Activated CD4-positive, alpha-beta T cell treated with anti-CD3 and anti-CD28 coated beads, Interleukin-10, Interleukin-2, amounts not matched to agents 100 ng/mL and 50 ng/mL, durations not matched to agents 16 hours and 8 hours (primary cell): Measurements from ENCODE around the gene FNBP1.
"Not testable (repeated sequence)": the region's sequence is repeated elsewhere in the genome, so short reads cannot be mapped to it uniquely, and the experiment has no call there.

ENCODE experiments used
- DNase-seq: peaks from one replicate; pipeline ENCODE4 v3.0.0-alpha.2; 2020

Gene FNBP1

DNA sequence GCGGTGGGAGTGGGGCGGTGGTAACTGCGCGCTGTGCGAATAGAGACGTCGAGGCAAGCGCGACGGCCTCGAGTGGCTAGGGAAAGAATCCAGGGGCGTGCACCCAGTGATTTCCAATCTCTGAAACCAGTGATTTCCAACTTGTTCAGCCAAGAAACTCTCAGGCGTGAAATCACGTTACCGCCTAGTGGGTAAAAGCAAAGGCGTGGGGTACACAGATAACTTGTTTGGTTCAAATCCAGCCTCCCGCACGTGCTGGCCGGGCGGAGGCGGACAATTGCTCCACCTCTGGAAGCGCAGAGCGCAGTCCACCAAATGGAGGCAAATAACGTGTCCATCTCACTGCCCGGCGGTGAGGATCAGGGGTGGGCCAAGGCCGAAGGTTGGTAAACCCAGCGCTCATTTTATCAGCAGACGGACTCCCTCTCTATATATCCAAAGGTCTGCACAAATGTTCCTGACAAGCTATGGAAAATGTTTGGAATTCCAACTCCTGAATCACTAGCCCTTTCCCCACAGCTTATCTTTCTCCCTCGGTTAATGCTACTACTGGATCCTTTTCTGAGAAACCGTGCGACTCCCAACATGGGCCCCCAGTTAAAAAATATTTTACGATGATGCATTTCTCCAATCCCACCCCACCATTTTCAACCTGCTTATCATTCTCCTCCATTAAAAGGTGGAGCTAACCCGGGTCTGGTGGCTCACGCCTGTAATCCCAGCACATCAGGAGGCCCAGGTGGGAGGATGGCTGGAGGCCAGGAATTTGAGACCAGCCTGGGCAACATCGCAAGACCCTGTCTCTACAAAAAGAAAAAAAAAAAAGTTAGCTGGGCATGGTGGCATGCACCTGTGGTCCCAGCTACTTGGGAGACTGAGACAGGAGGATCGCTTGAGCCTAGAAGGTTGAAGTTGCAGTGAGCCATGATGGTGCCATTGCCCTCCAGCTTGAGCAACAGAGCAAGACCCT, 950 bp upstream of the FNBP1 start:
- DNase-seq, result no peak

- DNase-seq, result no peak
These were observed 544 bp downstream of the FNBP1 start for GRCh38 chr9:130042406-130042884.

- DNase-seq, result no peak
These were observed 1.2 kb downstream of the FNBP1 start for GRCh38 chr9:130041648-130042405.

DNA sequence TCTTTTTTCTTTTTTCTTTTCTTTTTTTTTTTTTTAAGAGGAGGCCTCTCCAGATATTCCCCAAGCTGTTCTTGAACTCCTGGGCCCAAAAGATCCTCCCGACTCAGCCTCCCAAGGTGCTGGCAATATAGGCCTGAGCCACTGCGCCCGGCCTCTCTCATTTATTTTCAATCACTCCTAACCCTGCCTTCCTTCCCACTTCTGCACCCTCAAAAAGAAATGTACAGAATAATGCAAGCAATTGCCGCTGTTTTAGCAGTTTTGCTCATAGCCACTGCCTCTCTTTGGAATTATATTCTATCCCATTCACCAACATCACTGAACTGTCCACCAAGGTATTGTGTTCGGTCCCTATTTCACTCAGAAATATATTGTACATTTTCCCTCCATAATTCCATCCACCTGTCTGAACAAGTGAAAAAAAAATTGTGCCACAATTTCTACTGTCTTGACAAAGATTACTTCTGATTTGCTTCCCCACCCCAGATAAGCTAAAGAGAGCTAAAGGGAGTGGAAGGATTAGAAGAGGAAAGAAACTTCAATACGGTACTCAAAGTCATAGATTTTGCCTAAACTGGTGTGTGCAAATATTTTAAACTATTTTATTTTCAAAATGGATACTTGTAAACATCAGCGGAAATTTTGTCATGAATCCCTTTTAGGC, 1.9 kb downstream of the FNBP1 start:
- no peak for DNase-seq

DNA sequence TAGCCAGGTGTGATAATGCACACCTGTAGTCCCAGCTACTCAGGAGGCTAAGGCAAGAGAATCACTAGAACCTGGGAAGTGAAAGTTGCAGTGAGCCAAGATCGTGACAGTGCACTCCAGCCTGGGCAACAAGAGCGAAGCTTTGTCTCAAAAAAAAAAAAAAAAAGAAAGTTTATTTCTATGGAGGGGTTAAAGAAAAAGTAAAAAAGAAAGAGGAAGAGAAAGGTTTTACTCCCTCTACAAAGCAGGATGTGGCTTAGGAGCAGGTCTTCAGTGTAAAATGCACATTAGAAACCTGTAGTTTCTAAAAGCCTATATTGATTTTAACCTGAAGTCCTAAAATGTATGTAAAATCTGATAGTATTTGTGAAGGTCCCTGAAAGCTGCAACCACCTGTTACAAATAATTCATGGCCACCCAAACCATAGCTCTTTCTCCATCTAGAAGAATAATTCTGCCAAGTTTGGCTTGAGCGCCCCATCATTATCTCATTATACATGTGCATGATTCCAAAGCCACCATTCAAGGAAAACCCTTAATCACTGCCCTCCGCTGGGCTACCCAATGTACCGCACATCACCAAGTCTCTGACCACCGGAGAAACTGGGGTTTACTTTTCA, 3.4 kb downstream of the FNBP1 start:
- no peak for DNase-seq

DNA sequence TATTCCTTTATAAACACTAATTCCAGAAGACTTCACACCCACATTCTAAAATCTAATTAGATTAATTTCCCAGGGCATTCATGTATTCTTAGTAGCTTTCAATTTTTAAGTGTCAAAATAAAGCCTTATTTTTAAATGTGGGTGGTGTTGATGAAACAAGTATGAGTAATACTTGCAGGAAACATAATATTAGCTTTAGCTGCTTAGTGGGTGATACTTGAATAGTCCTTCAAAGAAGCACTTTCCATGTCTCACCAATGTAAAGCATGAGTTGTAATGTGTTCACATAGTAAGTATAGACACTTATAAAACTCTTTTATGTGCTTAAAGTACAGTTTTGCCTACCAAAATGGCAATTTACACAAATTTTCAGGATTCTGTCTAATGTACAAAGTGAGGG, 6.9 kb downstream of the FNBP1 start:
- DNase-seq, result peak; percentile 64

DNA sequence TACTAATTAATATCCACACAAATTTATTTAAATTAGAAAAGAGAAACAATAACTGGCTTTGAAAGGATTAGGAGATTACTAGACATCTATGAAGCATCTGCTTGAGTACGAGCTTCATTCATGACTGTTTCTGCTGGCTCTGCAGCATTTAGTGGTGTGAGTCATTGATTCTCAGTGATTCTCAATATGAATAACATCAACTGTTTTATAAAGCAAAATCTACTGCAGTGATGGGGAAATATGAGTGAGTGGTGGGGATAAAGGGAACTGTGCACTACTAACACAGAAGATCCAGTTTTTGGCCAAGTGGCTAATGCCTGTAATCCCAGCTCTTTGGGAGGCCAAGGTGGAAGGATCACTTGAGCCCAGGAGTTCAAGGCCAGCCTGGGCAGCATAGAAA, 8.4 kb downstream of the FNBP1 start:
- DNase-seq, result peak; percentile 87

GRCh38 chr9:130030651-130031127, 12.3 kb downstream of the FNBP1 start:
- DNase-seq, result no peak

DNA sequence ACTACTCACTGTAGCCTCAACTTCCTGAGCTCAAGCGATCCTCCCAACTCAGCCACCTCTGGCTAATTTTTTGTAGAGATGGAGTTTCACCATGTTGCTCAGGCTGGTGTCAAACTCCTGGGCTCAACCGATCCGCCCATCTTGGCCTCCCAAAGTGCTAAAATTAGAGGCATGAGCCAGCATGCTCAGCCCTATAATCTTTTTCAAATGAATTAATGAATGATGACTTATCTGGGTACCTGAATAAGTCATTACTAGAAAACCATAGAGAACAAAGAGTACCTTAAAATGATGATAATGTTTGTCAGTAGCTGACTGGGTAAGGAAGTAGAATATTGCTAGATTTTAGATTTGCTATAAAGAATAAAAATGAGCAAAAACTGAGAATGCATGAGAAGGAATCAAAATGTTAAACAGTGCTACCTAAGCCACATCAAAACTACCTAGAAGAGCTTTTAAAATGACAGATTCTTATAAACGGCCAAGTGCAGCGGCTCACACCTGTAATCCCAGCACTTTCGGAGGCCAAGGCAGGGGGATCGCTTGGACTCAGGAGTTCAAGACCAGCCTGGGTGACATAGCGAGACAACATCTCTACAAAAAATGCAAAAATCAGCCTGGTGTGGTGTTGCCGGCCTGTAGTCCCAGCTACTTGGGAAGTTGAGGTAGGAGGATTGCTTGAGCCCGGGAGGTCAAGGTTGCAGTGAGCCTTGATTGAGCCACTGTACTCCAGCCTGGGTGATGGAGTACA, 13.6 kb downstream of the FNBP1 start:
- peak; percentile 87 for DNase-seq

- DNase-seq, result no peak
These were observed 14.3 kb downstream of the FNBP1 start for GRCh38 chr9:130028493-130029222.

GRCh38 chr9:130027533-130028365, 15.2 kb downstream of the FNBP1 start:
- no peak for DNase-seq

DNA sequence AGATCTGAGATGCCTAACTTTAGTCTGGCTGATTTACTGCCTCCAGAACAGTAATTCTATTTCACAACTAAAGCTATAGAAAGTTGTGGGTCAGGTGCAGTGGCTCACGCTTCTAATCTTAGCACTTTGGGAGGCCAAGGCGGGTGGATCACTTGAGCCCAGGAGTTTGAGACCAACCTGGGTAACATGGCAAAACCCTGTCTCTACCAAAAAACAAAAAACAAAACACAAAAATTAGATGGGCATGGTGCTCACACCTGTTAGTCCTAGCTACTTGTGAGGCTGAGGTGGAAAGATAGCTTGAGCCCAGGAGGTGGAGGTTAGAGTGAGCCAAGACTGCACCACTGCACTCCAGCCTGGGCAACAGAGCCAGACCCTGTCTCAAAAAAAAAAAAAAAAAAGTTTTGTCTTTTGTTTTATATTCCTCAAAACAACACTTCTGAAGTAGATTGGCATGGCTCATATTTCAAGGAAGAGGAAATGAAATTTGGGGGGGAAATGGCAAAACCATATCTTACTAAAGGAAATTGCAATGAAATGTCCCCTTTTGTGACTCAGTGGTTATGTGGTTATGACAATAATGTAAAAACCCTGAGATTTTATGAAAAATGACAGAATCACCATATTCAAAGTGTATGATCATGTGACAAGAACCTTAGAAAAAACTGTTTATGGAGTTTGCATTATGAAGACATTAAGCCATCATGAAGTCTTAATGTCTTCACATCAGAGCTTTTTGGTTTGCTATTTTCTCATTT, 16.2 kb downstream of the FNBP1 start:
- peak; percentile 64 for DNase-seq

- DNase-seq, result no peak
These were observed 18.4 kb downstream of the FNBP1 start for GRCh38 chr9:130024597-130024994.

DNA sequence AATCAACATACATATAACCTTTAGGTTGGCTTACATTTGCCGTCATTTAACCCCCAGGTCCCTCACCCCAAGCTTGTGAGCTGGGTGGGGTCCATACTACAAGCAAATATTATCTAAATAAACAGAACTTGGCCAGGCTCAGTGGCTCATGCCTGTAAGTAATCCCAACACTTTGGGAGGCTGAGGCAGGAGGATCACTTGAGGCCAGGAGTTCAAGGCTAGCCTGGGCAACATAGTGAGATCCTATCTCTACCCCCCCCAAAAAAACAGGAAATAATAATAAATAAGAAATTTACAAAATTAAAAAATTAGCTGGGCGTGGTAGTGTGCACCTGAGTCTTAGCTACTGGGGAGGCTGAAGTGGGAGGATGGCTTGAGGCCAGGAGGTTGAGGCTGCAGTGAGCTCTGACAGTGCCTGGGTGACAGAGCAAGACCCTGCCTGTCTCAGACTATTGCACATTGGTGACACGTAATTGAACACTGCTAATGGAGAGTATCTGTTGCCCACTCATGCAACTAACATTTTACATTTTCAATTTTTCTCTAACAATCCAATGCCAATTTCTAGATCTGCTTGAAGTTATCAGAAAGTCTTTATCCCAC, 18.9 kb downstream of the FNBP1 start:
- no peak for DNase-seq

DNA sequence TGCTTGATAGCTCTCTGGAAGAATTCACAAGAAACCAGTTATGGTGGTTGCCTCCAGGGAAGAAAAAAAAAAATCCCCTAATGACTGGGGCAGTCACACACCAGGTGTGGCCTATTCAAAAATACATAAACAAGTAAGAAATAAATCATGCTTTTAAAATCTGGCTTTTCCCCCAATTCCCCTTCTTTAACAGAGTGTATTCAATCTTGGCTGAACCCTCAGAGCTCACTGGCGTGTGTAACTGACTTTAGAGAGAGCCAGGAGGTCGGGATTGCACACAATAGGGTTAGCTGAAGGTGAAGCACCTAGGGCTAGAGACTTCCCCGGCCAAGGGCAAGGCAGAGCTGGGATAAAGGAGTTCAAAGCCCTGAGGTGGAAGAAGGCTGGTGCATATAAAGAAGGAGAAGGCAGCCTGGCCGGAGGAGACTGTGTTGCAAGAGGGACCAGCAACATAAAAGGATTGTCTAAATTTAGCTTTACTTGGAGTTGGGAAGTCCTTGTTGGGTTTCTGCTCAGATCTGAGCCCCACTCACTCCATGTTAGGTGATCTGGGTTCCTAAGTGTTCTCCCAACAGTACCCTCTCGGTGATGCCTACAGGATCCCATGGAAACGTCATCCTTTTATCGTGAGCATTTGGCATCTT, 19.7 kb downstream of the FNBP1 start:
- DNase-seq, result no peak

DNA sequence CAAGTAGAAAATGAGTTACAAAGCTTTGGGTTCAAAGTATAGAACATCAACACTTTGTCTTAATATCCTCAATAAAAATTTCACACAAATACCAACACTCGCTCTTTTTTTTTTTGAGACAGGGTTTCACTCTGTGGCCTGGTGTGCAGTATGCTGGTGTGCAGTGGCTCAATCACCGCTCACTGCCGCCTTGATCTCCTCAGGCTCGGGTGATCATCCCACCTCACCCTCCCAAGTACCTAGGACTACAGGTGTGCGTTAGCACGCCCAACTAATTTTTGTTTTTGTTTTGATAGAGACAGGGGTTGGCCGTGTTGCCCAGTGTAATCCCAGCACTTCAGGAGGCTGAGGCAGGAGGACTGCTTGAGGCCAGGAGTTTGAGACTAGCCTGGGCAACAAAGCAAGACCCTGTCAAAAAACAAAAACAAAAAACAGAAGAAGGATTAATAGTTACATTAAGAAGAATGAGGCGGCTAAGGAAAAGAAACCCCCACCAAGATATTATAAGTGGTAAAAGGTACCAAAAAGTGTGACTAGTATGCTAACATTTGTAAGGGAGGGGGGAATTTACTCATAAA, 20.3 kb downstream of the FNBP1 start:
- no peak for DNase-seq

DNA sequence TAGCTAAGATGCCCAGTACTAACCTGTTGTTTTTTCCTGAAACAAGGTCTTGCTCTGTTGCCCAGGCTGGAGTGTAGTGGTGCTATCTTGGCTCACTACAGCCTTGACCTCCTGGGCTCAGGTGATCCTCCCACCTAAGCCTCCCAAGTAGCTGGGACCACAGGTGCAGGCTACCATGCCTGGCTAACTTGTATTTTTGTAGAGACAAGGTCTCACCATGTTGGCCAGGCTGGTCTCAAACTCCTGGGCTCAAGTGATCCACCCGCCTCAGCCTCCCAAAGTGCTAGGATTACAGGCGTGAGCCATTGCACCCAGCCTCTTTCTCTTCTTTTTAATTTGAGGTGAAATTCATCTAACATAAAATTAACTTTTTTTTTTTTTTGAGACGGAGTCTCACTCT, 21.1 kb downstream of the FNBP1 start:
- DNase-seq, result not testable (repeated sequence)

- DNase-seq, result no peak
These were observed 21.9 kb downstream of the FNBP1 start for GRCh38 chr9:130021123-130021522.
